Measurements from ENCODE around the gene FABP7. TPM values are rescaled to one million over a fixed set of nuclear protein-coding genes. Genes with fewer than 3 reads are reported as not detected.

Gene FABP7
- total and polyA plus RNA-seq, 7 donors, result 3.7 to 63.6 (median 31.3) TPM

DNA sequence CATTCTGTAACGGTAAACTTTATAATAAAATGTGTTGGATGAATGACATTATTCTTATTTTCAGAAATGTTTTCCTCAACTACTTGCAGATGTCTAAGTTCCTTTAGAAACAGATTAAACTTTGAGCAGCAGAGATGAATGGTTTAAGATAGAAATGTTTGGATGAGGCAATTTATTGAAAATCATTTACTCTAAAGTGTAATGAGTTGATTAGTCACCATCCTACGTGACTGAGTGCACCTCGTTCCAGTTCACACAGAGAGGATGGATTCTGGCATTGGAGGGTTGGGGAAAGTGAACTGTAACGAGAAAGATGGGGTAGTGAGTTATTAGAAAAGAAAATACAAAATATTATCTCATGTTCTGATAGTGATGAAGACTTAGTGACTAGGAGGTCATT is 38.2 kb downstream of the FABP7 start:
- no peak overlapping the region for H3K4me3 ChIP-seq
- TF ChIP-seq, protein P1, sequence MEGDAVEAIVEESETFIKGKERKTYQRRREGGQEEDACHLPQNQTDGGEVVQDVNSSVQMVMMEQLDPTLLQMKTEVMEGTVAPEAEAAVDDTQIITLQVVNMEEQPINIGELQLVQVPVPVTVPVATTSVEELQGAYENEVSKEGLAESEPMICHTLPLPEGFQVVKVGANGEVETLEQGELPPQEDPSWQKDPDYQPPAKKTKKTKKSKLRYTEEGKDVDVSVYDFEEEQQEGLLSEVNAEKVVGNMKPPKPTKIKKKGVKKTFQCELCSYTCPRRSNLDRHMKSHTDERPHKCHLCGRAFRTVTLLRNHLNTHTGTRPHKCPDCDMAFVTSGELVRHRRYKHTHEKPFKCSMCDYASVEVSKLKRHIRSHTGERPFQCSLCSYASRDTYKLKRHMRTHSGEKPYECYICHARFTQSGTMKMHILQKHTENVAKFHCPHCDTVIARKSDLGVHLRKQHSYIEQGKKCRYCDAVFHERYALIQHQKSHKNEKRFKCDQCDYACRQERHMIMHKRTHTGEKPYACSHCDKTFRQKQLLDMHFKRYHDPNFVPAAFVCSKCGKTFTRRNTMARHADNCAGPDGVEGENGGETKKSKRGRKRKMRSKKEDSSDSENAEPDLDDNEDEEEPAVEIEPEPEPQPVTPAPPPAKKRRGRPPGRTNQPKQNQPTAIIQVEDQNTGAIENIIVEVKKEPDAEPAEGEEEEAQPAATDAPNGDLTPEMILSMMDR (IDR thresholded peaks at IDR 0.05), result no peak
- H3K27ac ChIP-seq, result no peak overlapping the region
- intact Hi-C loops (cut with DNase I), result no loop called here
- no peak for ATAC-seq
- no peaks in the 10 kb centered on the region for H3K4me1 ChIP-seq
- WGBS, 3 donors, result 44 to 59% (median 54%) methylated on average over 4 of the region's 4 CpGs
- H3K27me3 ChIP-seq (ENCODE audit: insufficient read depth in 3 of 3, low read length in 2 of 3), result no peaks in the 10 kb centered on the region
- no peaks in the 10 kb centered on the region for H3K36me3 ChIP-seq (ENCODE audit: insufficient read depth in 1 of 2, low read depth in 1 of 2)
- H3K9me3 ChIP-seq, result no peaks in the 10 kb centered on the region
- DNase-seq, result no peak

DNA sequence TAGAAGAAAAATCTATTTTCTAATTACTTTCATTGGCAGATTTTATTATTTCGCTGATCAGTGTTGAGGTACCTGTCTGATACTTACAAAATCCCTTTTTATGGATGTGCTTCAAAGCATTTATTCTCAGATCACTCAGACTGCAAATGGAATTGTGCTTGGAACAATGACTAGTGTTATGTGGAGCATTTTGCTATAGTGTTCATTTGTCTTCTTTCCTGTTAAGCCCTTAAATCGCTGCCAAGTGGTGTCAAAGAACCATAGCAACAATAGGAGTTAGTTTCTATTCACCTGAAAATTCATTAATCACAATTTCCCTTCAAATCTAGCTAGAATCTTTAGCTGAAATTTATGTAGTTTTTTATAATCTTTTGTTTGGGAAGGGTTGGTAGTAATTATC is 39.4 kb downstream of the FABP7 start:
- no peak overlapping the region for H3K4me3 ChIP-seq
- no peaks in the 10 kb centered on the region for H3K27me3 ChIP-seq (ENCODE audit: insufficient read depth in 3 of 3, low read length in 2 of 3)
- H3K27ac ChIP-seq, result no peak overlapping the region
- DNase-seq (no peak), ATAC-seq (no peak)
- intact Hi-C loops (cut with DNase I), result no loop called here
- TF ChIP-seq, protein P1 (IDR thresholded peaks at IDR 0.05), result no peak
- 78 to 85% (median 81%) methylated on average over 2 of the region's 2 CpGs for WGBS, 3 donors
- no peaks in the 10 kb centered on the region for H3K4me1 ChIP-seq
- H3K9me3 ChIP-seq, result no peaks in the 10 kb centered on the region
- H3K36me3 ChIP-seq (ENCODE audit: insufficient read depth in 1 of 2, low read depth in 1 of 2), result no peaks in the 10 kb centered on the region

DNA sequence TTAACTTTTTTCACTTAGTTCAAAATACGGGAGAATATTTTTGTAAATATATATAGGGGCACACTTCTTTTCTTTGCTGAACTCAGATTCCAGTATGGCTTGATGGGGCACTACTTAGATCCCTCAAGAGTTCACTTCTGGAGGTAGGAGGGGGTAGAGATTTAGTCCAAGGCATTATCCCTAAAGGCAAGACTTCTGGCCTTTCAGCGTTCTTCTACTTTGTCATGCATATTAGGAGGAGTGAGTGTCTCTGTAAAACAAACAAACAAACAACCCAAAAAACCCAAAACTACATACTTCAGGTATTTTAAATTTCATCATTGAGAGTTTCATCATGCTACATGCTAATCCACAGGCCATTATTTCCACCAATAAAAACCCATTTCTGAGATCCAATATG is 41.6 kb downstream of the FABP7 start:
- Histone ChIP-seq H3K4me1 (no peaks in the 10 kb centered on the region), H3K27me3 (ENCODE audit: insufficient read depth in 3 of 3, low read length in 2 of 3) (no peaks in the 10 kb centered on the region), H3K27ac (no peak overlapping the region), H3K4me3 (no peak overlapping the region), H3K36me3 (ENCODE audit: insufficient read depth in 1 of 2, low read depth in 1 of 2) (no peaks in the 10 kb centered on the region), H3K9me3 (no peaks in the 10 kb centered on the region)
- 51 to 66% (median 58%) methylated on average over 2 of the region's 2 CpGs for WGBS, 3 donors
- TF ChIP-seq, protein P1 (IDR thresholded peaks at IDR 0.05), result no peak
- intact Hi-C loops (cut with DNase I), result no loop called here
- DNase-seq (no peak), ATAC-seq (no peak)

DNA sequence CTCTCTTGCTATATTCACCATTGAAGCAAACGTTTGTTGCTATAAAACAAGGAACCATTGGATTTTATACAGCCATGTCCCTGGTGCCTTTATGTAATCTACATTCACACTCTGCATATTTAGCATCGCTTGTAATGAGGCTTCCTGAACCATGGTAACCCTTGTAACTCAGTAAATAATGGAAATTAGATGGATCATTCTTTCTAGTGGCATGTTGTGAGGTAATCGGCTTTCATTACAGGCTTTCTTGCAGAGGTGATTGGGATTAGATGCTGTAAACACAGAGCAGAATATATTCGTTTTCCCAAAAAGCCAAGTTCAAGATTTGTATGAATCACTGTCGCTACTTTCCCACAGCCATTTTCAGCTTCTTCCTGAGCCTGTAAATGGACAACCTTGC is 45.6 kb downstream of the FABP7 start:
- Histone ChIP-seq H3K4me1 (no peaks in the 10 kb centered on the region), H3K27ac (no peak overlapping the region), H3K36me3 (ENCODE audit: insufficient read depth in 1 of 2, low read depth in 1 of 2) (no peaks in the 10 kb centered on the region), H3K4me3 (no peak overlapping the region), H3K27me3 (ENCODE audit: insufficient read depth in 3 of 3, low read length in 2 of 3) (peaks cover 0 to 4% (median 0%) of the 10 kb centered on the region in 3 donors), H3K9me3 (no peaks in the 10 kb centered on the region)
- ATAC-seq (no peak), DNase-seq (no peak)
- 69 to 77% (median 71%) methylated on average over 5 of the region's 5 CpGs for WGBS, 3 donors
- intact Hi-C loops (cut with DNase I), result no loop called here
- TF ChIP-seq, protein P1 (IDR thresholded peaks at IDR 0.05), result no peak

- no peak overlapping the region for H3K4me3 ChIP-seq
- no peaks in the 10 kb centered on the region for H3K9me3 ChIP-seq
- H3K36me3 ChIP-seq (ENCODE audit: insufficient read depth in 1 of 2, low read depth in 1 of 2), result no peaks in the 10 kb centered on the region
- 71 to 88% (median 72%) methylated on average over 1 of the region's 1 CpG for WGBS, 3 donors
- DNase-seq (no peak), ATAC-seq (no peak)
- intact Hi-C loops (cut with DNase I), result no loop called here
- TF ChIP-seq, protein P1 (IDR thresholded peaks at IDR 0.05), result no peak
- peaks cover 0 to 4% (median 0%) of the 10 kb centered on the region in 3 donors for H3K27me3 ChIP-seq (ENCODE audit: insufficient read depth in 3 of 3, low read length in 2 of 3)
- H3K27ac ChIP-seq, result no peak overlapping the region
- no peaks in the 10 kb centered on the region for H3K4me1 ChIP-seq
Measured at GRCh38 chr6:122829456-122829855, 49.9 kb downstream of the FABP7 start.
